ENCODE results near the gene NTNG2. TPM values are rescaled to one million over a fixed set of nuclear protein-coding genes. Genes with fewer than 3 reads are reported as not detected.

The NTNG2 gene
- total and polyA plus RNA-seq, 2 donors = 1.7 TPM

GRCh38 chr9:132190966-132191365 is 29.1 kb downstream of the NTNG2 start:
- no peaks in the 10 kb centered on the region for H3K4me1 ChIP-seq (ENCODE audit: control insufficient read depth in 2 of 2, insufficient read depth in 2 of 2, low read length in 2 of 2)
- H3K27me3 ChIP-seq (ENCODE audit: control insufficient read depth in 2 of 2, insufficient read depth in 1 of 2, low read length in 1 of 2) = peaks cover 3 to 16% of the 10 kb centered on the region in 2 donors
- WGBS = 95% methylated on average over 10 of the region's 10 CpGs
- no peak overlapping the region for H3K4me3 ChIP-seq (ENCODE audit: low read length in 2 of 2)
- H3K36me3 ChIP-seq (ENCODE audit: control insufficient read depth in 2 of 2, insufficient read depth in 2 of 2, low read length in 1 of 2) = no peaks in the 10 kb centered on the region
- DNase-seq (ENCODE audit: low read depth in 6 of 9, low spot score in 9 of 9) = no peak
- H3K9me3 ChIP-seq (ENCODE audit: control insufficient read depth in 2 of 2, insufficient read depth in 1 of 2, low read length in 1 of 2) = no peaks in the 10 kb centered on the region
- H3K27ac ChIP-seq (ENCODE audit: low read depth in 1 of 2, low read length in 1 of 2) = no peak overlapping the region

GRCh38 chr9:132192728-132193127 is 30.9 kb downstream of the NTNG2 start:
- H3K36me3 ChIP-seq (ENCODE audit: control insufficient read depth in 2 of 2, insufficient read depth in 2 of 2, low read length in 1 of 2) = no peaks in the 10 kb centered on the region
- H3K27me3 ChIP-seq (ENCODE audit: control insufficient read depth in 2 of 2, insufficient read depth in 1 of 2, low read length in 1 of 2) = peaks cover 0 to 3% of the 10 kb centered on the region in 2 donors
- no peak overlapping the region for H3K4me3 ChIP-seq (ENCODE audit: low read length in 2 of 2)
- H3K9me3 ChIP-seq (ENCODE audit: control insufficient read depth in 2 of 2, insufficient read depth in 1 of 2, low read length in 1 of 2) = no peaks in the 10 kb centered on the region
- no peaks in the 10 kb centered on the region for H3K4me1 ChIP-seq (ENCODE audit: control insufficient read depth in 2 of 2, insufficient read depth in 2 of 2, low read length in 2 of 2)
- no peak for DNase-seq (ENCODE audit: low read depth in 6 of 9, low spot score in 9 of 9)
- 75% methylated on average over 11 of the region's 11 CpGs for WGBS
- no peak overlapping the region for H3K27ac ChIP-seq (ENCODE audit: low read depth in 1 of 2, low read length in 1 of 2)

- no peaks in the 10 kb centered on the region for H3K27me3 ChIP-seq (ENCODE audit: control insufficient read depth in 2 of 2, insufficient read depth in 1 of 2, low read length in 1 of 2)
- H3K36me3 ChIP-seq (ENCODE audit: control insufficient read depth in 2 of 2, insufficient read depth in 2 of 2, low read length in 1 of 2) = no peaks in the 10 kb centered on the region
- DNase-seq (ENCODE audit: low read depth in 6 of 9, low spot score in 9 of 9) = no peak
- peaks cover 0 to 1% of the 10 kb centered on the region in 2 donors for H3K9me3 ChIP-seq (ENCODE audit: control insufficient read depth in 2 of 2, insufficient read depth in 1 of 2, low read length in 1 of 2)
- WGBS = 96% methylated on average over 12 of the region's 12 CpGs
- no peak overlapping the region for H3K27ac ChIP-seq (ENCODE audit: low read depth in 1 of 2, low read length in 1 of 2)
- H3K4me3 ChIP-seq (ENCODE audit: low read length in 2 of 2) = no peak overlapping the region
- no peaks in the 10 kb centered on the region for H3K4me1 ChIP-seq (ENCODE audit: control insufficient read depth in 2 of 2, insufficient read depth in 2 of 2, low read length in 2 of 2)
These were observed 31.6 kb downstream of the NTNG2 start for GRCh38 chr9:132193227-132194124.

GRCh38 chr9:132194508-132194907 is 32.6 kb downstream of the NTNG2 start:
- no peaks in the 10 kb centered on the region for H3K27me3 ChIP-seq (ENCODE audit: control insufficient read depth in 2 of 2, insufficient read depth in 1 of 2, low read length in 1 of 2)
- 86% methylated on average over 8 of the region's 8 CpGs for WGBS
- H3K4me1 ChIP-seq (ENCODE audit: control insufficient read depth in 2 of 2, insufficient read depth in 2 of 2, low read length in 2 of 2) = no peaks in the 10 kb centered on the region
- no peak overlapping the region for H3K4me3 ChIP-seq (ENCODE audit: low read length in 2 of 2)
- DNase-seq (ENCODE audit: low read depth in 6 of 9, low spot score in 9 of 9) = no peak
- H3K27ac ChIP-seq (ENCODE audit: low read depth in 1 of 2, low read length in 1 of 2) = no peak overlapping the region
- H3K9me3 ChIP-seq (ENCODE audit: control insufficient read depth in 2 of 2, insufficient read depth in 1 of 2, low read length in 1 of 2) = peaks cover 0 to 1% of the 10 kb centered on the region in 2 donors
- no peaks in the 10 kb centered on the region for H3K36me3 ChIP-seq (ENCODE audit: control insufficient read depth in 2 of 2, insufficient read depth in 2 of 2, low read length in 1 of 2)

GRCh38 chr9:132197315-132197714 is 35.5 kb downstream of the NTNG2 start:
- H3K27ac ChIP-seq (ENCODE audit: low read depth in 1 of 2, low read length in 1 of 2) = no peak overlapping the region
- 93% methylated on average over 6 of the region's 6 CpGs for WGBS
- no peak for DNase-seq (ENCODE audit: low read depth in 6 of 9, low spot score in 9 of 9)

GRCh38 chr9:132197856-132198550 is 36.1 kb downstream of the NTNG2 start:
- Histone ChIP-seq H3K27me3 (ENCODE audit: control insufficient read depth in 2 of 2, insufficient read depth in 1 of 2, low read length in 1 of 2) (peaks cover 0 to 11% of the 10 kb centered on the region in 2 donors), H3K4me3 (ENCODE audit: low read length in 2 of 2) (no peak overlapping the region), H3K4me1 (ENCODE audit: control insufficient read depth in 2 of 2, insufficient read depth in 2 of 2, low read length in 2 of 2) (no peaks in the 10 kb centered on the region), H3K36me3 (ENCODE audit: control insufficient read depth in 2 of 2, insufficient read depth in 2 of 2, low read length in 1 of 2) (no peaks in the 10 kb centered on the region), H3K9me3 (ENCODE audit: control insufficient read depth in 2 of 2, insufficient read depth in 1 of 2, low read length in 1 of 2) (peaks cover 0 to 1% of the 10 kb centered on the region in 2 donors), H3K27ac (ENCODE audit: low read depth in 1 of 2, low read length in 1 of 2) (no peak overlapping the region)
- 97% methylated on average over 58 of the region's 58 CpGs for WGBS
- DNase-seq (ENCODE audit: low read depth in 6 of 9, low spot score in 9 of 9) = no peak

More at GRCh38 chr9:132197315-132197714, 35.5 kb downstream of the NTNG2 start:
- Histone ChIP-seq H3K9me3 (ENCODE audit: control insufficient read depth in 2 of 2, insufficient read depth in 1 of 2, low read length in 1 of 2) (peaks cover 0 to 1% of the 10 kb centered on the region in 2 donors), H3K36me3 (ENCODE audit: control insufficient read depth in 2 of 2, insufficient read depth in 2 of 2, low read length in 1 of 2) (no peaks in the 10 kb centered on the region), H3K4me1 (ENCODE audit: control insufficient read depth in 2 of 2, insufficient read depth in 2 of 2, low read length in 2 of 2) (no peaks in the 10 kb centered on the region), H3K27me3 (ENCODE audit: control insufficient read depth in 2 of 2, insufficient read depth in 1 of 2, low read length in 1 of 2) (peaks cover 0 to 7% of the 10 kb centered on the region in 2 donors), H3K4me3 (ENCODE audit: low read length in 2 of 2) (no peak overlapping the region)

GRCh38 chr9:132199056-132199455 is 37.2 kb downstream of the NTNG2 start:
- Histone ChIP-seq H3K27ac (ENCODE audit: low read depth in 1 of 2, low read length in 1 of 2) (no peak overlapping the region), H3K27me3 (ENCODE audit: control insufficient read depth in 2 of 2, insufficient read depth in 1 of 2, low read length in 1 of 2) (peaks cover 0 to 13% of the 10 kb centered on the region in 2 donors), H3K9me3 (ENCODE audit: control insufficient read depth in 2 of 2, insufficient read depth in 1 of 2, low read length in 1 of 2) (peaks cover 0 to 1% of the 10 kb centered on the region in 2 donors), H3K4me3 (ENCODE audit: low read length in 2 of 2) (no peak overlapping the region), H3K4me1 (ENCODE audit: control insufficient read depth in 2 of 2, insufficient read depth in 2 of 2, low read length in 2 of 2) (no peaks in the 10 kb centered on the region), H3K36me3 (ENCODE audit: control insufficient read depth in 2 of 2, insufficient read depth in 2 of 2, low read length in 1 of 2) (no peaks in the 10 kb centered on the region)
- 96% methylated on average over 4 of the region's 4 CpGs for WGBS
- DNase-seq (ENCODE audit: low read depth in 6 of 9, low spot score in 9 of 9) = no peak

- H3K9me3 ChIP-seq (ENCODE audit: control insufficient read depth in 2 of 2, insufficient read depth in 1 of 2, low read length in 1 of 2) = peaks cover 0 to 1% of the 10 kb centered on the region in 2 donors
- WGBS = 92% methylated on average over 4 of the region's 4 CpGs
- no peaks in the 10 kb centered on the region for H3K4me1 ChIP-seq (ENCODE audit: control insufficient read depth in 2 of 2, insufficient read depth in 2 of 2, low read length in 2 of 2)
These were observed 38.8 kb downstream of the NTNG2 start for GRCh38 chr9:132200706-132201105.

GRCh38 chr9:132201139-132201538 is 39.3 kb downstream of the NTNG2 start:
- peaks cover 0 to 1% of the 10 kb centered on the region in 2 donors for H3K9me3 ChIP-seq (ENCODE audit: control insufficient read depth in 2 of 2, insufficient read depth in 1 of 2, low read length in 1 of 2)
- H3K4me3 ChIP-seq (ENCODE audit: low read length in 2 of 2) = no peak overlapping the region
- 94% methylated on average over 12 of the region's 12 CpGs for WGBS
- peaks cover 0 to 13% of the 10 kb centered on the region in 2 donors for H3K27me3 ChIP-seq (ENCODE audit: control insufficient read depth in 2 of 2, insufficient read depth in 1 of 2, low read length in 1 of 2)
- DNase-seq (ENCODE audit: low read depth in 6 of 9, low spot score in 9 of 9) = no peak
- H3K36me3 ChIP-seq (ENCODE audit: control insufficient read depth in 2 of 2, insufficient read depth in 2 of 2, low read length in 1 of 2) = no peaks in the 10 kb centered on the region
- H3K27ac ChIP-seq (ENCODE audit: low read depth in 1 of 2, low read length in 1 of 2) = no peak overlapping the region
- no peaks in the 10 kb centered on the region for H3K4me1 ChIP-seq (ENCODE audit: control insufficient read depth in 2 of 2, insufficient read depth in 2 of 2, low read length in 2 of 2)

More at GRCh38 chr9:132200706-132201105, 38.8 kb downstream of the NTNG2 start:
- no peak overlapping the region for H3K27ac ChIP-seq (ENCODE audit: low read depth in 1 of 2, low read length in 1 of 2)
- no peaks in the 10 kb centered on the region for H3K36me3 ChIP-seq (ENCODE audit: control insufficient read depth in 2 of 2, insufficient read depth in 2 of 2, low read length in 1 of 2)
- peaks cover 0 to 13% of the 10 kb centered on the region in 2 donors for H3K27me3 ChIP-seq (ENCODE audit: control insufficient read depth in 2 of 2, insufficient read depth in 1 of 2, low read length in 1 of 2)
- H3K4me3 ChIP-seq (ENCODE audit: low read length in 2 of 2) = no peak overlapping the region
- DNase-seq (ENCODE audit: low read depth in 6 of 9, low spot score in 9 of 9) = no peak

All from thymus (tissue), 11 donors.